H1 (cell line): Measurements from ENCODE around the gene FAM76A. TPM values are rescaled to one million over a fixed set of nuclear protein-coding genes. Genes with fewer than 3 reads are reported as not detected.

ENCODE experiments used
- CTCF ChIA-PET: fragments of 300-600 bp; sonication (Branson Sonifier 250); formaldehyde crosslinking; loops from one replicate; lab custom pipeline; 2021; ENCODE audit not compliant: partially characterized antibody; lab: Charles Lee
- POLR2A ChIA-PET: fragments of 300-600 bp; sonication (Branson Sonifier 250); formaldehyde crosslinking; loops from one replicate; lab custom pipeline; 2021; ENCODE audit warnings: inconsistent platforms; ENCODE audit not compliant: partially characterized antibody; lab: Charles Lee
- DNase-seq, 2 experiments: peaks; one replicate each; pipeline versions ENCODE4 v3.0.0 to v3.0.0-alpha.2; 2010 to 2022; ENCODE audit warnings: low spot score in 2 of 2, low read depth in 1 of 2, mixed read lengths in 1 of 2
- FAIRE-seq: peaks from 2 replicates; lab custom pipeline; 2011; peaks lifted over from hg19 to GRCh38; lab: Jason Lieb, UNC
- H2AFZ ChIP-seq: 2 replicates; pipeline ENCODE4 v1.8.1; 2012; ENCODE audit warnings: low read length, inconsistent platforms
- H2AK5ac ChIP-seq: 2 replicates; pipeline ENCODE4 v1.6.1; 2013; ENCODE audit warnings: low read depth, low read length
- H2BK120ac ChIP-seq: replicated peaks from 2 replicates; pipeline ENCODE3; 2013; ENCODE audit warnings: low read depth, low read length, inconsistent platforms
- H2BK12ac ChIP-seq: 2 replicates; pipeline ENCODE4 v1.6.1; 2013; ENCODE audit warnings: low read depth, low read length
- H2BK15ac ChIP-seq: 2 replicates; pipeline ENCODE4 v1.6.1; 2013; ENCODE audit warnings: low read length
- H2BK20ac ChIP-seq: 2 replicates; pipeline ENCODE4 v1.6.1; 2013; ENCODE audit warnings: low read length
- H2BK5ac ChIP-seq: 2 replicates; pipeline ENCODE4 v1.6.1; 2013; ENCODE audit warnings: low read depth, low read length
- H3K14ac ChIP-seq: 2 replicates; pipeline ENCODE4 v1.6.1; 2013; ENCODE audit warnings: inconsistent platforms; ENCODE audit not compliant: insufficient read length
- H3K18ac ChIP-seq: 2 replicates; pipeline ENCODE4 v1.6.1; 2013; ENCODE audit warnings: low read length; ENCODE audit errors: extremely low read depth
- H3K23ac ChIP-seq: 2 replicates; pipeline ENCODE4 v1.6.1; 2013; ENCODE audit warnings: inconsistent platforms; ENCODE audit not compliant: insufficient read length
- H3K23me2 ChIP-seq: 2 replicates; pipeline ENCODE4 v1.6.1; 2013; ENCODE audit warnings: low read depth, low read length
- H3K27ac ChIP-seq: 2 replicates; pipeline ENCODE4 v1.6.1; 2011; ENCODE audit warnings: low read depth, low read length, inconsistent platforms
- H3K27me3 ChIP-seq, 4 experiments: replicated peaks in 1 of 4; 1 replicate in 1 of 4; 2 replicates in 3 of 4; pipeline versions ENCODE4 v1.6.1 to v1.8.1; 2011 to 2013; ENCODE audit warnings: low read length in 3 of 4, mild to moderate bottlenecking in 3 of 4, inconsistent platforms in 2 of 4, mixed read lengths in 2 of 4, moderate library complexity in 1 of 4; ENCODE audit not compliant: control insufficient read depth in 3 of 4, insufficient read depth in 3 of 4; ENCODE audit errors: extremely low read depth in 1 of 4
- H3K36me3 ChIP-seq, 4 experiments: 2 replicates each; pipeline versions ENCODE4 v1.6.1 to v1.8.1; 2011 to 2013; ENCODE audit warnings: mild to moderate bottlenecking in 4 of 4, low read length in 3 of 4, moderate library complexity in 2 of 4, control low read depth in 1 of 4, inconsistent platforms in 1 of 4; ENCODE audit not compliant: insufficient read depth in 4 of 4, control insufficient read depth in 2 of 4
- H3K4ac ChIP-seq: replicated peaks from 2 replicates; pipeline ENCODE3; 2013; ENCODE audit warnings: low read length, low read depth, mixed read lengths, inconsistent platforms; ENCODE audit not compliant: insufficient read length
- H3K4me1 ChIP-seq, 4 experiments: replicated peaks in 1 of 4; 1 replicate in 1 of 4; 2 replicates in 3 of 4; pipeline versions ENCODE4 v1.6.1 to v1.8.1; 2011 to 2013; ENCODE audit warnings: low read length in 3 of 4, inconsistent platforms in 2 of 4, mixed read lengths in 1 of 4; ENCODE audit not compliant: insufficient read depth in 4 of 4, control insufficient read depth in 3 of 4
- H3K4me2 ChIP-seq, 2 experiments: 2 replicates each; pipeline versions ENCODE4 v1.6.1 to v1.8.1; 2011 to 2013; ENCODE audit warnings: low read depth in 2 of 2, low read length in 2 of 2, control low read depth in 1 of 2, inconsistent platforms in 1 of 2, mild to moderate bottlenecking in 1 of 2; ENCODE audit not compliant: insufficient read depth in 1 of 2
- H3K4me3 ChIP-seq, 4 experiments: fragments of 200-600, 300-600 bp in 1 of 4; sonication (generic), shearing (Covaris generic), sonication (Bioruptor Twin) in 1 of 4; 2 replicates each; pipeline versions ENCODE4 v1.5.1 to v1.8.1; 2011 to 2016; ENCODE audit warnings: low read length in 4 of 4, low read depth in 3 of 4, control low read depth in 2 of 4, inconsistent platforms in 2 of 4, mild to moderate bottlenecking in 2 of 4, mixed read lengths in 1 of 4, moderate library complexity in 1 of 4; ENCODE audit not compliant: insufficient read depth in 2 of 4; ENCODE audit errors: extremely low read depth in 1 of 4
- H3K56ac ChIP-seq: replicated peaks from 2 replicates; pipeline ENCODE3; 2013; ENCODE audit warnings: low read depth, mild to moderate bottlenecking, mixed read lengths, low read length, inconsistent platforms; ENCODE audit not compliant: insufficient read length
- H3K79me1 ChIP-seq: 2 replicates; pipeline ENCODE4 v1.6.1; 2013; ENCODE audit warnings: low read depth, low read length, control low read depth
- H3K79me2 ChIP-seq, 2 experiments: 2 replicates each; pipeline versions ENCODE4 v1.6.1 to v1.8.1; 2012 to 2013; ENCODE audit warnings: low read length in 2 of 2, mild to moderate bottlenecking in 2 of 2, inconsistent platforms in 1 of 2; ENCODE audit not compliant: insufficient read depth in 2 of 2, control insufficient read depth in 1 of 2
- H3K9ac ChIP-seq, 4 experiments: replicated peaks in 1 of 4; 1 replicate in 1 of 4; 2 replicates in 3 of 4; pipeline versions ENCODE4 v1.6.1 to v1.8.1; 2011 to 2013; ENCODE audit warnings: low read depth in 3 of 4, low read length in 3 of 4, control low read depth in 2 of 4, mild to moderate bottlenecking in 2 of 4, moderate library complexity in 2 of 4, inconsistent platforms in 1 of 4; ENCODE audit errors: extremely low read depth in 1 of 4
- H3K9me3 ChIP-seq, 2 experiments: 2 replicates each; pipeline versions ENCODE4 v1.6.1 to v1.8.1; 2012 to 2013; ENCODE audit warnings: mild to moderate bottlenecking in 2 of 2, moderate library complexity in 2 of 2, control low read depth in 1 of 2, inconsistent platforms in 1 of 2, low read depth in 1 of 2, low read length in 1 of 2, mixed read lengths in 1 of 2; ENCODE audit not compliant: insufficient read depth in 2 of 2
- H4K20me1 ChIP-seq, 2 experiments: replicated peaks in 1 of 2; 2 replicates each; pipeline versions ENCODE3 to v1.8.1; 2011 to 2013; ENCODE audit warnings: inconsistent platforms in 2 of 2, low read length in 2 of 2, mild to moderate bottlenecking in 1 of 2; ENCODE audit not compliant: insufficient read depth in 2 of 2, control insufficient read depth in 1 of 2
- H4K5ac ChIP-seq: 2 replicates; pipeline ENCODE4 v1.6.1; 2013; ENCODE audit warnings: low read length, low read depth, mixed read lengths, inconsistent platforms; ENCODE audit not compliant: insufficient read length
- H4K8ac ChIP-seq: 2 replicates; pipeline ENCODE4 v1.8.0; 2013; ENCODE audit warnings: mild to moderate bottlenecking, moderate library complexity, low read length, inconsistent platforms; ENCODE audit not compliant: insufficient read depth; ENCODE audit errors: extremely low read depth
- H4K91ac ChIP-seq: replicated peaks from 2 replicates; pipeline ENCODE3; 2013; ENCODE audit warnings: low read length, mixed read lengths, inconsistent platforms; ENCODE audit not compliant: insufficient read length
- ASH2L ChIP-seq: fragments of 200-600, 300-600 bp; sonication (generic); IDR thresholded peaks from one replicate; pipeline ENCODE4 v1.7.1; 2017; ENCODE audit warnings: low read length
- BRCA1 ChIP-seq: IDR thresholded peaks from 2 replicates; pipeline ENCODE4 v1.6.1; 2012; ENCODE audit warnings: low read depth, low read length, improper control_type of control experiment
- CEBPB ChIP-seq: IDR thresholded peaks from 2 replicates; pipeline ENCODE4 v1.6.1; 2012; ENCODE audit warnings: low read depth, low read length
- CTCF ChIP-seq, 3 experiments: IDR thresholded peaks; 1 replicate in 2 of 3; 2 replicates in 1 of 3; pipeline versions ENCODE4 v1.5.1 to v1.6.1; 2011; ENCODE audit warnings: low read length in 3 of 3, mild to moderate bottlenecking in 3 of 3, inconsistent platforms in 2 of 3, low read depth in 1 of 3, moderate library complexity in 1 of 3; ENCODE audit not compliant: insufficient read depth in 1 of 3; ENCODE audit errors: control extremely low read depth in 1 of 3
- HDAC2 ChIP-seq, 2 experiments: fragments of 300-600 bp in 1 of 2; sonication (generic) in 1 of 2; IDR thresholded peaks; 2 replicates each; pipeline ENCODE4 v1.6.1; 2011 to 2012; ENCODE audit warnings: low read depth in 2 of 2, low read length in 2 of 2, mild to moderate bottlenecking in 2 of 2, moderate library complexity in 2 of 2, borderline replicate concordance in 1 of 2, inconsistent platforms in 1 of 2
- KDM1A ChIP-seq: fragments of 200-600, 300-600 bp; sonication (generic); IDR thresholded peaks from 2 replicates; pipeline ENCODE4 v1.7.1; 2016; ENCODE audit warnings: mild to moderate bottlenecking, low read length, borderline replicate concordance
- RXRA ChIP-seq: IDR thresholded peaks from 2 replicates; pipeline ENCODE4 v1.6.1; 2011; ENCODE audit warnings: low read depth, mild to moderate bottlenecking, low read length, moderate library complexity; ENCODE audit not compliant: insufficient read depth
- SIX5 ChIP-seq: IDR thresholded peaks from 2 replicates; pipeline ENCODE4 v1.6.1; 2011; ENCODE audit warnings: mild to moderate bottlenecking, low read depth, low read length
- SP4 ChIP-seq: IDR thresholded peaks from 2 replicates; pipeline ENCODE4 v1.6.1; 2012; ENCODE audit warnings: low read length, inconsistent platforms
- TBP ChIP-seq: IDR thresholded peaks from 2 replicates; pipeline ENCODE4 v1.6.1; 2011; ENCODE audit warnings: low read depth, low read length, improper control_type of control experiment
- WGBS, 2 experiments: shearing (Covaris generic) in 1 of 2; methylation state at CpG; one replicate each; pipeline versions ENCODE4 v1.1.6 to v1.1.7; 2013 to 2015; ENCODE audit warnings: low lambda C conversion rate in 2 of 2, mixed read lengths in 2 of 2, inconsistent platforms in 1 of 2, low coverage in 1 of 2, missing lambda C conversion rate in 1 of 2; ENCODE audit not compliant: insufficient replicate concordance in 2 of 2, insufficient coverage in 1 of 2, insufficient read length in 1 of 2; ENCODE audit errors: extremely low coverage in 1 of 2, missing lambda C conversion rate in 1 of 2; 5-methylcytosine and 5-hydroxymethylcytosine counted together
- polyA plus RNA-seq, 7 experiments: library from polyadenylated mRNA; depleted of rRNA in 3 of 7; stranded (reverse) in 5 of 7; unstranded in 2 of 7; fragments of >200 nt in 5 of 7; fragments of 200-250 nt in 2 of 7; gene quantifications; 1 replicate in 5 of 7; 2 replicates in 1 of 7; 4 replicates in 1 of 7; pipeline versions ENCODE4 v1.2.1 to v1.2.3, GENCODE V29; 2011 to 2013; ENCODE audit warnings: missing spikeins in 2 of 7, mixed read lengths in 2 of 7
- total RNA-seq: library from RNA; stranded (reverse); fragmentation: NEBNext Ultra II Directional; extraction: Animal tissue kit (Norgen Biotek cat#: 25700); gene quantifications from 2 replicates; pipeline ENCODE4 v1.2.1, GENCODE V29; 2021

The FAM76A gene
- total and polyA plus RNA-seq, 2 of the 8 experiments (the other 6 are each of a cell fraction or from before 2014, with no cell fraction given), result 3.4 to 16.2 TPM

- ChIA-PET CTCF (interaction anchor here (1.0 kb wide), 1 partner anchor 9 kb away, joined by 3 read pairs; no protein-coding TSS in a partner anchor), POLR2A (no interaction called here)
- Histone ChIP-seq H2BK5ac (no peak overlapping the region), H2BK20ac (no peak overlapping the region), H3K36me3 (peaks cover 0 to 15% (median 9%) of the 10 kb centered on the region in 4 experiments; a peak in 5 of 8 replicates), H4K91ac (no peak overlapping the region), H3K27ac (no peak overlapping the region), H3K4me1 (no peaks in the 10 kb centered on the region), H2AFZ (no peak overlapping the region), H4K20me1 (no peaks in the 10 kb centered on the region), H3K4me2 (no peak overlapping the region), H3K56ac (no peak overlapping the region), H3K18ac (no peak overlapping the region), H2BK15ac (no peak overlapping the region), H4K5ac (no peak overlapping the region), H2AK5ac (no peak overlapping the region), H3K27me3 (no peaks in the 10 kb centered on the region), H3K9ac (no peak overlapping the region), H3K9me3 (no peaks in the 10 kb centered on the region), H4K8ac (no peak overlapping the region), H3K14ac (no peak overlapping the region), H3K23ac (no peak overlapping the region), H3K4ac (no peak overlapping the region), H2BK120ac (no peak overlapping the region), H3K79me1 (no peaks in the 10 kb centered on the region), H3K79me2 (no peaks in the 10 kb centered on the region), H2BK12ac (no peak overlapping the region), H3K23me2 (no peaks in the 10 kb centered on the region), H3K4me3 (no peak overlapping the region)
- 97% methylated on average over 6 of the region's 6 CpGs; no CpG with 5 or more reads in 1 of the 2 experiments for WGBS, 2 experiments
- DNase-seq, result no peak
- FAIRE-seq, result no peak
- TF ChIP-seq SP4 (no peak), HDAC2 (IDR thresholded peaks at IDR 0.05; ENCODE audit: borderline replicate concordance in 1 of 2, low read depth in 2 of 2, low read length in 2 of 2) (no peak), RXRA (no peak), TBP (no peak), KDM1A (no peak), SIX5 (no peak), BRCA1 (no peak), CEBPB (no peak), ASH2L (no peak), CTCF (IDR thresholded peaks at IDR 0.05; ENCODE audit: control extremely low read depth in 1 of 3, insufficient read depth in 1 of 3, low read depth in 1 of 3, low read length in 3 of 3) (no peak)
Observed at GRCh38 chr1:27741121-27741520, 15.4 kb downstream of the FAM76A start.
